Fibroblast of peridontal ligament (primary cell): ENCODE measurements around the gene RASEF.
"Not testable (repeated sequence)": the region's sequence is repeated elsewhere in the genome, so short reads cannot be mapped to it uniquely, and the experiment has no call there.

Experiments
- DNase-seq: peaks from one replicate; pipeline ENCODE4 v3.0.0-alpha.2; 2010; ENCODE audit errors: extremely low read depth

Gene RASEF

DNA sequence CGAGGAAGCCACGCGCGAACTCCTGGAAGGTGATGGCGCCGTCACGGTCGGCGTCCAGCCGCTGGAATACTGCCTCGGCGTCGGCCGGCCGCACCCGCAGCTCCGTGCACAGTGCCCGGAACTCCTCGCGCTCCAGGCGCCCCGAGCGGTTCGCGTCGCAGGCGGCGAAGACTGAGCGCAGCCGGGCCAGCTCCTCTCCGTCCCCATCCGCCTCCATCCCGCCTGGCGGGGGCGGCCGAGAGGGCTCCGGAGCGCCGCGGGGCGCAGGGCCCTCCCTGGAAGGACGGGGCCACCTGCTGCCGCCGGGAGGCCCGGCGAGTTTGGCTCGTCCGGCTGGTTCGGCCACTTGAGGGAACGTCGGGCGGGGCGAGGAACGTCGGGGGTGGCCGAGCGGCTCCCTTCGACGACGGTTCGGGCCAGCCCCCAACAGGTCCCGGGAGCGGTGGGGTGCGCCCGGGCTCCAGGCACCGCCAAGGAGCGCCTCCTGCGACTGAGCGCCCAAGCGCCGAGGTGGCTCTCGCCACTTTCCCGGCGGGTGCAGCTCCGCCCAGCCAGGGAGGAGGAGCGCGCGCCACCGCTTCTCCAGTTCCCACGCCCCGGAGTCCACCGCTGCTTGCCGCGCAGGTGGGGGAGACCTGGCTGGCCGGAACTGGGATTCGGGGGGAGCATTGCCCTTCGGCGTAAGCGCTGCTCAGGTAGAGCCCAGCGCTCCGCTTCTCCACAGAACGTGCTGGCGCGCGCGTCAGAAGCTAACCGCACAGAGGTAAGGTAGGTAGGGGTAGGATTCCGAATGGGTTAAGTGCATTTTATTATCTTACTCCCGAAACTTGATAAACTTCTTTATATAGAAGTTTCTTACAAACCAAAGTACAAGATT is at the start of gene RASEF:
RASEF (minus strand) TSS at position 492 of the 877 bp plus-strand sequence; CDS start at position 217, 275 bp downstream.
- DNase-seq = no peak

DNA sequence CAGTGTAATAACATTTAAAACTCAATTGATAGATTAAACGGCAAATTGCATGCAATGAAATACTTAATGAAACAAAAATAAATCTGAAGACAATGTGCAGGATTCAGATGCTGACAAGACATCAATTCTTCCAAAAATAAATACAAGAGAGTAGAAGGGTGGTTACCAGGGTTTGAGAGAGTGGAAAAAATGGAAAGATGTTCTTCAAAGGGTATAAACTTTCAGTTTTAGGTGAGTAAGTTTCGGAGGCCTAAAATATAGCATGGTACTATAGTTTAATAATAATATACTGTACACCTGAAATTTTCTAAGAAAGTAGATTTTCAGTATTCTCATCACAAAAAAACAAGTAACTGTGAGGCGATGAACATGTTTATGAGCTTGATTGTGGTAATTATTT is 48.2 kb upstream of the RASEF start:
- DNase-seq = no peak

DNA sequence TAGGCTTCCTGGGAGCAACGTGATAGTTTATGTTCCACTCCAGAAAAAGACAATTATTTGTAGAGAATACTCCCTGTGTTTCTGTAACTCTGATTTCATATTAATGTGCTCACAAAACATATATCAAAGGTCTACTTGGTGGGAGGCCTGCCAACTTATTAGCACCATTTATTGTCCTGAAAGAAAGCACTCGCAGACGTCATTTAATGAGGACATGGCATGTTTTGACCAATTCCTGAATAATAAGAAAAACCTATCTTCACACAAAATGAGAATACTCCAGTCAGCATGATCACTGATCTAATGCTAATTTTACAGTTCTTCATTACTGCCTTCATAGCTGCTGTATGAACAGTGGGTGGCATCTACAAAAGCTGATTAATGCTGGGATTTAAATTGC is 46.4 kb upstream of the RASEF start:
- DNase-seq = no peak

DNA sequence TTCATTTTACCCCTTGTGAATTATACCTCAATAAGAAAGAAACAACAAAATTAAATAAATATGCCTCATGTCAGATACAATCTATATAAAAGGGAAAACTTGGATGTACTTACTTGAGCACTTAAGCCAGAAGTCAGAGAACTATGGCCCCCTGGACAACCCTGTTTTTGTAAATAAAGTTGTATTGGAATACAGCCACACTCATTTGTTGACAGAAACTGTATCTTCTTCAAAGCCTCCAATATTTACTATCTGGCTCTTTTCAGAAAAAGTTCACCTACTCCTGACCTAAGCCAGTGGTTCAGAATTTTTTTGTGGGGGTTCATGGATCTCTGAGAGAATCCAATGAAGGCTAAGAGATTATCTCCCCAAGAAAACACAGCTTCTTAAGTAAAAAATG is 45.3 kb upstream of the RASEF start:
- no peak for DNase-seq

DNA sequence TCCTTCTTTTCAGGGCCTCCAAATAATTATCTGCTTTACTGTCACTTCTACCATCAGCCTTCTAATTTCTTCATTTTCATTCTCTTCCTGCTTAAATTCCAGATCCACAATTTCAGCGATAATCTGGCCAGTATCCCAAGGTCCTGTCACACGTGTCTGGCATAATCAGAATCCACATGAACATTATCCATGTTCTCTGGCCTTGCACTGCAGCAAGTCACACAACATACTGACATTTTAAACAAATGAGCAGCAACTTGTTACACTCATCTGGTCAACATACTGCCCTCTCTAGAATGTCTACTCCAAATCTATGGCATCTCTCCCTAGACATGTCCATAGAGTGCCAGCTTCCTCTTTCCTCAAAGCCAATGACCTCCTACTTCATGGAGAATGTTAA is 43.8 kb upstream of the RASEF start:
- no peak for DNase-seq

DNA sequence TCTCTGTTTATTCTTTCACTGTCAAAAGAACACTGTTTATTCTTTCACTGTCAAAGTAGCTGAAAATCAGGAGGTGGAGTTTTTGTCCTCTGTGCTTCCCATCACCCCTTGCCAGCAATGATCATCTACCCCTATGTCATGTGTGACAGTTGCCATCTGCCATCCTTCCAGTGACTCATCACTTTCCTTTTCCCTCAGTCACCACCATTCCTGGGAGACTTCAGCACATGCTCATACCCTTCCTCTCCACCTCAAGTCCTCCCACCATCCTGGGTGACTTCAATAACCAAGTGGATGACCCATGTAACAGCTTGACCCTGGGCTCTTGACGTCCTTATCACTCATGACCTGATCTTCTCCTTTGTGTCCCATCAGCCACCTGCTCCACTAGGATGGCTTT is 43.3 kb upstream of the RASEF start:
- DNase-seq = no peak

DNA sequence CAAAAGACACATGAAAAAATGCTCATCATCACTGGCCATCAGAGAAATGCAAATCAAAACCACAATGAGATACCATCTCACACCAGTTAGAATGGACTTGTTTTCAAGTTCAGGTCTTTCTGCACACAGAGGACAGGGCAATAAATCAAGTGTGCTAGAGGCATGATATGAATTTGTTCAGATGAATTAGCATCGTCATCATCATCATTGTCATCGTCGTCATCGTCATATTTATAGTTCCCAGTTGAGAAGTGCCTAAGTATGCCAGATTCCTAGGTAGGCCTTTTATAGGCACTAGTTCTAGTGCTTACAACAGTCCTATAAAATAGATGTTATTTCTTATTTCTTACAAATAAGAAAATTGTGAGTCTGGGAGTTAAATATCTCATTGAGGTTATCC is 34.7 kb upstream of the RASEF start:
- DNase-seq = no peak

DNA sequence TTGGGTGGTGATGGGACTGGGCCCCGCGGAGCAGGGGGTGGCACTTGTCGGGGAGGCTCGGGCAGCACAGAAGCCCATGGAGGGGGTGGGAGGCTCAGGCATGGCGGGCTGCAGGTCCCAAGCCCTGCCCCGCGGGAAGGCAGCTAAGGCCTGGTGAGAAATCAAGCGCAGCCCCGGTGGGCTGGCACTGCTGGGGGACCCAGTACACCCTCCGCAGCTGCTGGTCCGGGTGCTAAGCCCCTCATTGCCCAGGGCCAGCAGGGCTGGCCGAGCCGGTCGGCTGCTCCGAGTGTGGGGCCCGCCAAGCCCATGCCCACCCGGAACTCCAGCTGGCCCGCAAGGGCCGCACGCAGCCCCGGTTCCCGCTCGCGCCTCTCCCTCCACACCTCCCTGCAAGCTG is 30.4 kb upstream of the RASEF start:
- DNase-seq = not testable (repeated sequence)

DNA sequence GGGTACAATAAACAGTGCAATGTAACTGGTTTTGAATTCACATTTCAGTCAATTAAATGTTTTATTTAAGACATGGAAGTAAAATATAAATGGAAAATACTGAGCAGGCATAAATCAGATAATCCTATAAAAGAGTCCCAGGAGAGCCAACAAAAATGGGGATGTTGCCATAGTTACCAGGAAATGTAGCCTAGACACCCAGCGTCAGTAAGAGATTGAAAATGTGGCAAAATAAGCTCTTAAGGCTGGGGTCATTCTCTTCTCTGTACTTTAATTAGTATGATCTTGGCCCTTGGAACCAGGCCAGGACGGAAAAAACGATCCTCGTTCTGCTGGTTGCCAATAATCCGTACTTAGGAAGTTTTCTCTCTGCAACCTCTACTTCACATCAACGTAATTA is 18.9 kb upstream of the RASEF start:
- DNase-seq = no peak

DNA sequence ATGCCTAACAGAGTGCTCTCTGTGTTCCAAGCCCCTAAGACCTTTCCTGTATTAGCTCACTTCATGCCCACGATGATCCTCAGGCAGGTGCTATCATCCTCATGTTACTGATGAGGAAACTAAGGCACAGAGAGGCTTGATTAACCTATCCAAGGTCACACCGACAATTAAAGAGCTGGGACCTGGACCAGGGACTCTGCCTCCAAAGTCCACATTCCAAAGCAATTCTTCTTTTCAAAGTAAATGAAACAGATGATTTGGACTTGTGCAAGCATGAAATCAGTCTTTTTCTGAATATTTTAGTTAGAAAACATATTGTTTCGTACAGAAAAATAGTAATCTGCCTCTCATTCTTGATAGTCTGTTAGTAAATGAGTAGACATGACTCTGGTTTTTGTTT is 18.1 kb upstream of the RASEF start:
- no peak for DNase-seq

DNA sequence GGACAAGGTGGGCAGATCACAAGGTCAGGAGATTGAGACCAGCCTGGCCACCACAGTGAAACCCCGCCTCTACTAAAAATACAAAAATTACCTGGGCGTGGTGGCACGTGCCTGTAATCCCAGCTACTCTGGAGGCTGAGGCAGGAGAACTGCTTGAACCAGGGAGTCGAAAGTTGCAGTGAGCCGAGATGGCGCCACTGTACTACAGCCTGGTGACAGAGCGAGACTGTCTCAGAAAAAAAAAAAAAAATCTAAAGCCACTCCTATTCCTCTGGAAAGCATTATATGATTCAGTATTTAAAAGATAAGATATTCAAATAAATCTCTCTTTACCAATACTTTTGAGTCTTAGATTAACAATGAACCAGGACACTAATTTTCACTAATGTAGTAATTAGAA is 13.0 kb upstream of the RASEF start:
- not testable (repeated sequence) for DNase-seq

DNA sequence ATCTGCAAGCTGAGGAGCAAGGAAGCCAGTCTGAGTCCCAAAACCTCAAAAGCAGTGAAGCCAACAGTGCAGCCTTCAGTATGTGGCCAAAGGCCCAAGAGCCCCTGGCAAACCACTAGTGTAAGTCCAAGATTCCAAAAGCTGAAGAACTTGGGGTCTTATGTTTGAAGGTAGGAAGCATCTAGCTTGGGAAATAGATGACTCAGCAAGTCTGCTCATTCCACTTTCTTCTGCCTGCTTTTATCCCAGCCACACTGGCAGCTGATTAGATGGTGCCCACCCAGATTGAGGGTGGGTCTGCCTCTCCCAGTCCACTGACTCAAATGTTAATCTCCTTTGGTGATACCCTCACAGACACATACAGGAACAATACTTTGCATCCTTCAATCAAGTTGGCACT is 9.6 kb upstream of the RASEF start:
- DNase-seq = not testable (repeated sequence)

DNA sequence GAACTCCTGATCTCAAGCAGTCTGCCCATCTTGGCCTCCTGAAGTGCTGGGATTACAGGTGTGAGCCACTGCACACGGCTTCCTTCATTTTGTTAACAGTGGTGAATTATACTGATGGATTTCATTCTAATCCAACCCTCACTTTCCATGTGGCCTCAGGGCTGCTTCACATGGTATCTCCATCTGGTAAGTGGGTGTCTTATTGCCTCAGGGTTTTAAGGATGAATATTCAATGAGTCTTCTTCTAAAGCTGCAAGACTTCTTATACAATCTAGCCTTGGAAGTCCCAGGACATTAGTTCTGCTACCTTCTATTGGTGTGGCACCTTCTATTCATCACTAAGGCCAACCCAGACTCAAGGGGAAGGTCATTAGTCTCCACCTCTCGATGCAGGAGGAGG is 8.7 kb upstream of the RASEF start:
- DNase-seq = no peak

DNA sequence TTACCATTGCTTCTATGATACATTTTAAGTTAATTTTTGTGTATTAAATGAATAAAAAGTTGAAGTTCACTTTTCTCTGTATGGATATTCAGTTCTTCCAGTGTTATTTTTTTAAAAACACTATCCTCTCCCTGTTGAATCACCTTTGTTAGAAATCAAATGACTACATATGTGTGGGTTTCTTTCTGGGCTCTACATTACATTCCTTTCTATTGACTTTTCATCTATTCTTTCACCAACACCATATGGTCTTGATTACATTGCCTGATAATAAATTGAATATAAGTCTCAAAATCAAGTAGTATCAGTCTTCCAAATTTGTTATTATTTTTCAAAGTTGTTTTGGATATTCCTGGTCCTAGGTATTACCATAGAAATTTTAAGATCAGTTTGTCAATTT is 7.3 kb upstream of the RASEF start:
- peak; percentile 83 for DNase-seq

DNA sequence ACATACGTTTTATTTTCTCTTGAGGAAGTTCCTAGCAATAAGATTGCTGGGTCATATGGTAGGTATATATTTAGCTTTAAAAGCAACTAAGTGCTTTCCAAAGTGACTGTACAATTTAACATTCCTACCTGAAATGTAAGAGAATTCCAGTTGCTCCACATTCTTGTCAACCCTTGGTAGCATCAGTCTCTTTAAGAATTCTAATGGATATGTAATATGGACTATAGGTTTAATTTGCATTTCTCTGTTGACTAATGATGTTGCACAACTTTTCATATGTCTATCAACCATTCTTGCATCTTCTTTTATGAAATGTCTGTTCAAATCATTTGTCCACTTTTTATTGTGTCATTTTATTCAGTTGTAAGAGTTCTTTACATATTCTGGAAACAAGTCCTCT is 6.7 kb upstream of the RASEF start:
- DNase-seq = no peak

DNA sequence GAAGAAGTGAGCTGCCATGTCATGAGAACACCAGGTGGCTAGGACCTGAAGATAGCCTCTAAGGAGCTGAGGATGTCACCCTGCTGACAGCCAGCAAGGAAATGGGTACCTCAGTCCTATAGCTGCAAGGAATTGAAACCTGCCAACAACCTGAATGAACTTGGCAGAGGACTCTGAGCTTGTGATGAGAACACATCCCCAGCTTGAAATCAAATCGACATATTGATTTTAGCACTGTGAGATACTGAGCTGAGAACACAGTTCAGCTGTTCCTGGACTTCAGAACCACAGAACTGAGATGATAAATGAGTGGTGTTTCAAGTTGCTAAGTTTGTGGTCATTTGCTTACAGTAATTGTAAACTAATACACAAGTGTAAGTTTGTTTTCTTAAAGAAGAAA is 5.5 kb upstream of the RASEF start:
- no peak for DNase-seq

DNA sequence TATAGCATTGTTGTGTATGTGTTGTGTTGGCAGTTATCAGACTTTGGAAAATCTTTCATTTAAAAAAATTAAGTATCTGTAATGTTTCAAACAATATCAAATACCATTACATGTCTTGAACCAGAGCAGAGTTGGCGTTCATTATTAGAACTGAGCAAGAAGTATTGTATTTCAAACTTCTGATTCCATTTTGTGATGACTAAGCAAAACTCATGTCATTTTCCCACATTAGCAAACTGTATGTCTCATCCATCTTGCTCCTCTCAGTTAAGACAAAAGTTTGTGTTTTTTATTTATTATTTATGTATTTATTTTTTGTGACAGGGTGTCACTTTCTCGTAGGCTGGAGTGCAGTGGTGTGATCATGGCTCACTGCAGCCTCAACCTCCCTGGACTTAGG is 4.6 kb upstream of the RASEF start:
- DNase-seq = no peak

DNA sequence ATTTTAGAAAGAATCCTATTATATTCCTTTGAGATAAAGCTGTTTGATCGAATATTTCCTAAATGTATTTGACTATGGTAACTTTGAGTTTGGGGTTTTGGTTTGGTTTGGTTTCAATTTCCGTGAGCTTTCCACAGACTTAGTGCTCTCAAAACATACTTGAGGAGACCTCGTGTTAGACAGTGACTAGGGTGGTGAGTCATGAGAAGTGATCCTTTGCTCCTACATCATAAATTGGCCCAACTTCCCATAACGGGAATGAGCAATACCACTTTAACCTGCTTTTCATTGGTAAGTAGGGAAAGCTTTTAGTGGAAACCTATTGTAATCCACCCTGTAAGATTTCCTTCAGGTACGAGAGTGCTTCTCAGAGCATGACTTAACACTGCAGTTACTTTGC is 3.8 kb upstream of the RASEF start:
- DNase-seq = peak; percentile 97

DNA sequence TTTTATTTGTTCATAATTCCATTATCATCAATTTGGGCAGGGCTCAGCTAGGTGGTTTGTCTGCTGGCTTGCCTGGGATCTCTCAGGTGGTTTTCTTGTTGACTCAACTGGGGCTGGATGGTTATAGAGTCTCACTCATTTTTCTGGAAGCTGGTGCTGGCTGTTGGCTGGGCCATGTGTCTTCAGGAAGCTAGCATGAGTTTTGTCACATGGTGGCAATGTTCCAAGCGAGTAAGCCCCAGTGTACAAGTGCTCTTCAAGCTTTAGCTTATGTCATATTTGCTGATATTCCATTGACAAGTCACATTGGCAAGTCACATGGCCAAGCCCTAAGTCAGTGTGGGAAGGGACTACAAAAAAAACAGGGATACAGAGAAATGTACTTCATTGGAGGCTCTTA is 2.3 kb upstream of the RASEF start:
- DNase-seq = no peak

DNA sequence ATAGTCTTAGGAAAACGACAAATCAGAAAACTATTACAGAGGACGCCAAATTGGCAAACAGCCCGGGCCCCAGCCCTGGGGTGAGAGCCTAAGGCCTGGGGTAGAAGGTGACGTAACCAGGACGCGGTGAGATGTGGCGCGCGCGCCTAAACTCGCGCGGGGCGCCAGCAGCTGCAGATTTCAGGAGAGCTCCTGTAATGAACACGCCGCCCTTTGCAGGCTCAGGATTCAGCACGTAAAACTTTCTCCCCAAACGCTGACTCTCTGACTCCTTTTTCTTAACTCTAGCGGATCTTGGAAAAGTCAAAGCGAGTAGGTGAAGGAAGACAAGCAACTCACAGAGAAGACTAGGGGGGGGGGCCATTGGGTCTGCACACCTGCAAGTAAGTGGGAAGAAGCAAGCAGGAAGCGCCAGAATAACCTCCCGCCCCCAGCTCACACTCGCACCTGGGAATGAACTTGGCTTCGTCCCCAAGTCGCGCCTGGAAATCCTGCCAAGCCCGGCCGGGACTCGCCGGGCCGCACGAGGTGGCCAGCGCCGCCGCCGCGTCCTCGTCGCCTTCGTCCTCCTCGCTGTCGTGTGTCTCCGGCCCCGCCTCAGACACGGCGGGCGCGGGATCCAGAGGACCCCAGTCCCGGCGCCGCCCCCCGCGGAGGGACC is 822 bp downstream of the RASEF start:
- peak; percentile 39 for DNase-seq

DNA sequence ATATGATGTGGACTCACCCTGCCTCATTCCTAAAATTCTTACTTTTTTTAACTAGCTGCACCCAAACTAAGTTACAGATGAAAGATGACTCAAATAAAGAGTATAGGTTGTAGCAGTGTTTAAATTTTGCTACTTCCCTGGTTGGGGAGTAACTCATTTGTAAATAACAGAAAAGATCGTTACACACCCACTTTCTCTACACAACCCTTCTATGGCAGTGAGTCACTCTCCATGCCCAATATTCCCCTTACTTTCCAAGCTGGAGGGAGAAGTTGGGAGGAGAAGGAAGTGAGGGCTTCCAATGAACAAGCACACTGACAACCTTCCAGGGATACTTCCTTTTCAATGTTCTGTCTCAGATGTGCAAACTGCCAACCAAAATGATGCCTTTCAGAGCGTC is 1.9 kb downstream of the RASEF start:
- DNase-seq = no peak

DNA sequence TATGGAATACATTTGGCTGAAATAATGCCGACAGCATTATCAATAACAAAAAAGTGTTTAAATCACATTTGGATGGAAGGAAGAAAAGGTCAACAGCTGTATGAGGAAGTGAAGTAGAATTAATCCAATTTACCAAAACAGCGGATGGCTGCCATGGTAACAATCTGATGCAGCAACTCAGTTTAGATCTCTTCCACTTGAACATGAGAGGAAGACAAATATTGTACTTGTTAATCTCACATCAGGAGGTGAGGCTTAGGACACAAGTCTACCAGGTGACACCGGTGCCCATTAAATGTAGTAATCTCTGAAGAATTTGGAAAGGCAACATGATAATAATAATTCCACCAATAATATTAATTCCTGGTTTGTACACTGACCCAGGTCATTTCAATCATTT is 2.4 kb downstream of the RASEF start:
- DNase-seq = no peak

DNA sequence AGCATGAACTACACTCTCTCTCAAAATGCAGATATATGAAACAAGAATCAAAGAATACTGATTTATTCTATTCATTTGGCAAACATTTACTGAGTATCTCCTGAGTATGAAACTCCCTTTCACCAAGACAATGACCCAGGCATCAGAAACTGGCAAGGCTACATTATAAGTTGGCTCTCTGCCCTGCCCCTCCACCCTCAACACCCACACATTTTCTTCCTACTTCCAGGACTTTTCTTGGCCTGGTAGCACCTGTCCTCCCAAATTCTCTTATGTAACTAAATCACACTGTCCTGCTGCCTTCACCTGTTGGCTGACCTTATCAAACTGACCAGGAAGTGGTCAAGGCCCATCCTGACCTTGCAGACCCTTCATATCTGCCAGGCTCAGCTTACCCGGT is 3.5 kb downstream of the RASEF start:
- DNase-seq = no peak
